ENCODE results near the gene ZER1.

The ZER1 gene

GRCh38 chr9:128689293-128689774 lies 82.4 kb downstream of the ZER1 start:
- H3K27ac ChIP-seq = peak overlapping the region; percentile 93
- TF ChIP-seq CTCF (IDR thresholded peaks at IDR 0.05) (no peak), ZFX (IDR thresholded peaks at IDR 0.05; ENCODE audit: borderline replicate concordance) (no peak)

GRCh38 chr9:128688501-128689292 lies 83.0 kb downstream of the ZER1 start, which contains the start of gene SET:
SET (plus strand) TSS chr9:128689222; CDS start chr9:128689583, 361 bp downstream.
- peak within 1 kb of the TSS; percentile 93 for H3K27ac ChIP-seq
- no peak for TF ChIP-seq ZFX (IDR thresholded peaks at IDR 0.05; ENCODE audit: borderline replicate concordance)
- TF ChIP-seq CTCF (IDR thresholded peaks at IDR 0.05) = no peak

GRCh38 chr9:128687453-128687852 lies 84.3 kb downstream of the ZER1 start:
- H3K27ac ChIP-seq = 0 out of 2 replicates have a peak overlapping the region, but pooled peaks have one; percentile 93
- TF ChIP-seq CTCF (IDR thresholded peaks at IDR 0.05) (no peak), ZFX (IDR thresholded peaks at IDR 0.05; ENCODE audit: borderline replicate concordance) (no peak)

- H3K27ac ChIP-seq = peak overlapping the region; percentile 93
- TF ChIP-seq CTCF (IDR thresholded peaks at IDR 0.05) (no peak), ZFX (IDR thresholded peaks at IDR 0.05; ENCODE audit: borderline replicate concordance) (no peak)
Observed at GRCh38 chr9:128685636-128686489, 85.9 kb downstream of the ZER1 start.

GRCh38 chr9:128684325-128685199 lies 87.2 kb downstream of the ZER1 start:
- no peak for TF ChIP-seq ZFX (IDR thresholded peaks at IDR 0.05; ENCODE audit: borderline replicate concordance)
- no peak for TF ChIP-seq CTCF (IDR thresholded peaks at IDR 0.05)
- peak overlapping the region; percentile 93 for H3K27ac ChIP-seq

- peak overlapping the region; percentile 93 for H3K27ac ChIP-seq
- TF ChIP-seq CTCF (IDR thresholded peaks at IDR 0.05) = no peak
- no peak for TF ChIP-seq ZFX (IDR thresholded peaks at IDR 0.05; ENCODE audit: borderline replicate concordance)
Observed at GRCh38 chr9:128684065-128684324, 87.7 kb downstream of the ZER1 start.
